Gastroesophageal sphincter (tissue), 4 donors: ENCODE data around the gene PCBD2. TPM values are rescaled to one million over a fixed set of nuclear protein-coding genes. Genes with fewer than 3 reads are reported as not detected.
"Not testable (repeated sequence)": the region's sequence is repeated elsewhere in the genome, so short reads cannot be mapped to it uniquely, and the experiment has no call there.

Experiments used
- ATAC-seq: fragments of 150-250 bp; one replicate; pipeline ENCODE4 v1.9.1; 2016; ENCODE audit warnings: mild to moderate bottlenecking, moderate library complexity
- H3K27ac ChIP-seq, 4 donors: fragments of 200-600 bp; sonication (generic) in 3 of 4; 1 replicate in 3 of 4; 2 replicates in 1 of 4; pipeline ENCODE4 v1.5.1; 2016 to 2019
- H3K27me3 ChIP-seq: fragments of 200-600 bp; sonication (generic); one replicate; pipeline ENCODE4 v1.5.1; 2019
- H3K36me3 ChIP-seq, 2 donors: fragments of 200-600 bp; sonication (generic); one replicate each; pipeline ENCODE4 v1.5.1; 2019; ENCODE audit warnings: control low read depth in 1 of 2
- H3K4me1 ChIP-seq, 3 donors: fragments of 200-600 bp; sonication (generic); 1 replicate in 2 of 3; 2 replicates in 1 of 3; pipeline ENCODE4 v1.5.1; 2016 to 2019; ENCODE audit warnings: control low read depth in 2 of 3
- H3K4me3 ChIP-seq, 2 donors: fragments of 200-600 bp; sonication (generic); one replicate each; pipeline ENCODE4 v1.5.1; 2019; ENCODE audit warnings: mild to moderate bottlenecking in 1 of 2, moderate library complexity in 1 of 2
- H3K9me3 ChIP-seq, 3 donors: fragments of 200-600 bp; sonication (generic); one replicate each; pipeline ENCODE4 v1.5.1; 2017 to 2019; ENCODE audit warnings: control low read depth in 2 of 3
- EP300 ChIP-seq: sonication (generic); formaldehyde crosslinking; IDR thresholded peaks from one replicate; pipeline ENCODE4 v1.6.1; 2017; ENCODE audit warnings: antibody characterized with exemption, mild to moderate bottlenecking
- POLR2A ChIP-seq, 2 donors: fragments of 450-650 bp; IDR thresholded peaks; one replicate each; pipeline ENCODE4 v1.6.1; 2017; ENCODE audit warnings: antibody characterized with exemption in 2 of 2, mild to moderate bottlenecking in 2 of 2, moderate library complexity in 1 of 2
- POLR2AphosphoS5 ChIP-seq: sonication (generic); formaldehyde crosslinking; IDR thresholded peaks from one replicate; pipeline ENCODE4 v1.6.1; 2017; ENCODE audit warnings: antibody characterized with exemption
- WGBS, 2 donors: methylation state at CpG; one replicate each; pipeline ENCODE4 v1.1.5; 2018; ENCODE audit warnings: low coverage in 1 of 2; 5-methylcytosine and 5-hydroxymethylcytosine counted together
- total RNA-seq, 4 donors: library from RNA; depleted of rRNA; stranded (reverse); fragments of >200 nt; gene quantifications; one replicate each; pipeline ENCODE4 v1.1.0, GENCODE V29; 2016
- TF ChIP-seq, protein P1 (sequence below), 4 experiments: fragments of 200-600 bp in 2 of 4; fragments of 450-650 bp in 2 of 4; sonication (generic) in 1 of 4; IDR thresholded peaks; one replicate each; pipeline ENCODE4 v1.5.1; 2017 to 2019; ENCODE audit warnings: antibody characterized with exemption in 4 of 4, mild to moderate bottlenecking in 2 of 4, moderate library complexity in 2 of 4

PCBD2 gene
- total RNA-seq, 4 donors from 2014 or later, result 8.3 to 10.8 (median 9.5) TPM

DNA sequence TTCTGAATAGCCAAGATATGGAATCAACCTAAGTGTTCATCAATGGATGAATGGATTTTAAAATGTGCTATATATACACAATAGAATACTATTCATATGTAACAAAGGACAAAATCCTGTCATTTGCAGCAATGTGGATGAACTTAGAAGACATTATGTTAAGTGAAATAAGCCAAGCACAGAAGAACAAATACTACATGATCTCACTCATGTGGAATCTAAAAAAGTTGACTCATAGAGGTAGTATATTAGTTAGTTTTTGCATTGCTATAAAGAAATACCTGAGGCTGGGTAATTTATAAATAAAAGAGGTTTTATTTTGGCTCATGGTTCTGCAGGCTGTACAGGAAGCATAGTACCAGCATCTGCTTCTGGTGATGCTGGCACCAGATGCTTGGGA lies 70.9 kb downstream of the PCBD2 start:
- Histone ChIP-seq H3K27ac (no peak overlapping the region), H3K9me3 (peaks cover 0 to 35% (median 0%) of the 10 kb centered on the region in 3 donors), H3K4me3 (no peak overlapping the region), H3K27me3 (no peaks in the 10 kb centered on the region), H3K36me3 (peaks cover 0 to 9% of the 10 kb centered on the region in 2 donors), H3K4me1 (no peaks in the 10 kb centered on the region)
- ATAC-seq, result no peak
- TF ChIP-seq POLR2AphosphoS5 (no peak), POLR2A (IDR thresholded peaks at IDR 0.05) (no peak), EP300 (no peak)
- TF ChIP-seq, protein P1, sequence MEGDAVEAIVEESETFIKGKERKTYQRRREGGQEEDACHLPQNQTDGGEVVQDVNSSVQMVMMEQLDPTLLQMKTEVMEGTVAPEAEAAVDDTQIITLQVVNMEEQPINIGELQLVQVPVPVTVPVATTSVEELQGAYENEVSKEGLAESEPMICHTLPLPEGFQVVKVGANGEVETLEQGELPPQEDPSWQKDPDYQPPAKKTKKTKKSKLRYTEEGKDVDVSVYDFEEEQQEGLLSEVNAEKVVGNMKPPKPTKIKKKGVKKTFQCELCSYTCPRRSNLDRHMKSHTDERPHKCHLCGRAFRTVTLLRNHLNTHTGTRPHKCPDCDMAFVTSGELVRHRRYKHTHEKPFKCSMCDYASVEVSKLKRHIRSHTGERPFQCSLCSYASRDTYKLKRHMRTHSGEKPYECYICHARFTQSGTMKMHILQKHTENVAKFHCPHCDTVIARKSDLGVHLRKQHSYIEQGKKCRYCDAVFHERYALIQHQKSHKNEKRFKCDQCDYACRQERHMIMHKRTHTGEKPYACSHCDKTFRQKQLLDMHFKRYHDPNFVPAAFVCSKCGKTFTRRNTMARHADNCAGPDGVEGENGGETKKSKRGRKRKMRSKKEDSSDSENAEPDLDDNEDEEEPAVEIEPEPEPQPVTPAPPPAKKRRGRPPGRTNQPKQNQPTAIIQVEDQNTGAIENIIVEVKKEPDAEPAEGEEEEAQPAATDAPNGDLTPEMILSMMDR (IDR thresholded peaks at IDR 0.05), result no peak

DNA sequence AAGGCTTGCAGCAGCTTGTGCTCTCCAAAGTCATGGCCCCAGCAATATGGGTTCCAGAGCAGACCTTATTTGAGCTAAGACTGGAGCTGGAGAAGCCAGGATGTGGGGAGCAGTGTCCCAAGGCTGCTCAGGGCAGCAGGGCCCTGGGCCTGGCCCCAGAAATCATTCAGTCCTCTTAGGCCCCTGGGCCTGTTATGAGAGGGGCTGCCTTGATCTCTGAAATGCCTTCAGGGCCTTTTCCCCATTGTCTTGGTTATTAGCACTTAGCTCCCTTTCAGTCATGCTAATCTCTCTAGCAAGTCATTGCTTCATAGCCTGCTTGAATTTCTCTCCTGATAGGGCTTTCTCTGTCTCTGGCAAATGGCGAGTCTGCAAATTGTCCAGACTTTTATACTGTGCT lies 71.9 kb downstream of the PCBD2 start:
- H3K27ac ChIP-seq, result no peak overlapping the region
- H3K27me3 ChIP-seq, result no peaks in the 10 kb centered on the region
- 100% methylated on average over 1 of the region's 1 CpG for WGBS, 2 donors
- no peak for TF ChIP-seq POLR2A (IDR thresholded peaks at IDR 0.05)
- TF ChIP-seq POLR2AphosphoS5, result no peak
- TF ChIP-seq EP300, result no peak
- TF ChIP-seq, protein P1 (IDR thresholded peaks at IDR 0.05), result no peak
- H3K36me3 ChIP-seq, result peaks cover 0 to 9% of the 10 kb centered on the region in 2 donors
- ATAC-seq, result no peak
- peaks cover 0 to 38% (median 0%) of the 10 kb centered on the region in 3 donors for H3K9me3 ChIP-seq
- no peaks in the 10 kb centered on the region for H3K4me1 ChIP-seq
- H3K4me3 ChIP-seq, result no peak overlapping the region

DNA sequence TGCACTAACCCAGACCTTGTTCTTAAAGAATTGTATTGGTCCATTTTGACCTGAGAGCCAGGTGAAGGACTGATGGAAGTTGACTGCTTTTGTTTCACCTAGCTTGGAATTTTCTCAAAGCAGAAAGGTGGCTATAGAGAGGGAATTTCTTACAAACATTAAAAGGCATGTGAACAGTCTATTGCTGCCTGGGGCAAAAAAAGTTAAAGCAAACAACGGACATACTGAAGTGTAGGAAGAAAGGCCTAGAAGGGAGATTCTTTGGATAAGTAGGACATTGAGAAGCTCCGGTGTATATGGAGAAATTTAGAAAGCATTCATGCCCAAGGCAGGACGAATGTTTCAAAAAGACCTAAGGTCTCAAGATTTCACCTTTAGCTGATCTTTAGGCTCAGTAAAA lies 74.5 kb downstream of the PCBD2 start:
- H3K9me3 ChIP-seq, result peaks cover 0 to 59% (median 0%) of the 10 kb centered on the region in 3 donors
- H3K4me1 ChIP-seq, result no peaks in the 10 kb centered on the region
- H3K36me3 ChIP-seq, result peaks cover 0 to 9% of the 10 kb centered on the region in 2 donors
- WGBS, 2 donors, result 82 to 89% methylated on average over 3 of the region's 3 CpGs
- no peak overlapping the region for H3K27ac ChIP-seq
- no peak for ATAC-seq
- TF ChIP-seq, protein P1 (IDR thresholded peaks at IDR 0.05), result no peak
- TF ChIP-seq POLR2AphosphoS5, result no peak
- no peak for TF ChIP-seq EP300
- no peak for TF ChIP-seq POLR2A (IDR thresholded peaks at IDR 0.05)
- no peak overlapping the region for H3K4me3 ChIP-seq
- H3K27me3 ChIP-seq, result no peaks in the 10 kb centered on the region

DNA sequence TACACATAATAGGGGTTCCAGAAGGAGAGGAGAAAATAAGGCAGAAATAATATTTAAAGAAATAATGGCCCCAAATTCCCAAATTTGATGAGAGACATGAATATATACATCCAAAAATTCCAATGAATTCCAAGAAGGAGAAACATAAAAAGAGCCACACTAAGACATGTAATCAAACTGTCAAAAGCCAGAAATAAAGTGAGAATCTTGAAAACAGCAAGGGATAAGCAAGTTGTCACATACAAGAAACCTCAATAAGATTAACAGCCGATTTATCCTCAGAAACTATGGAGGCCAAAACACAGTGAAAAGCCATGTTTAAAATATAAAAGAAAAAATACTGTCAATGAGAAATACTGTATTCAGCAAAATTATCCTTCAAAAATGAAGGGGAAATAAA lies 77.3 kb downstream of the PCBD2 start:
- Histone ChIP-seq H3K27ac (no peak overlapping the region), H3K9me3 (peaks cover 0 to 49% (median 0%) of the 10 kb centered on the region in 3 donors), H3K36me3 (no peaks in the 10 kb centered on the region), H3K4me1 (no peaks in the 10 kb centered on the region), H3K4me3 (no peak overlapping the region), H3K27me3 (no peaks in the 10 kb centered on the region)
- ATAC-seq, result no peak
- TF ChIP-seq POLR2A (IDR thresholded peaks at IDR 0.05) (no peak), POLR2AphosphoS5 (no peak), EP300 (no peak)
- TF ChIP-seq, protein P1 (IDR thresholded peaks at IDR 0.05), result no peak
- WGBS, 2 donors, result 77% methylated on average over 1 of the region's 1 CpG; no CpG with 5 or more reads in 1 of the 2 donors

DNA sequence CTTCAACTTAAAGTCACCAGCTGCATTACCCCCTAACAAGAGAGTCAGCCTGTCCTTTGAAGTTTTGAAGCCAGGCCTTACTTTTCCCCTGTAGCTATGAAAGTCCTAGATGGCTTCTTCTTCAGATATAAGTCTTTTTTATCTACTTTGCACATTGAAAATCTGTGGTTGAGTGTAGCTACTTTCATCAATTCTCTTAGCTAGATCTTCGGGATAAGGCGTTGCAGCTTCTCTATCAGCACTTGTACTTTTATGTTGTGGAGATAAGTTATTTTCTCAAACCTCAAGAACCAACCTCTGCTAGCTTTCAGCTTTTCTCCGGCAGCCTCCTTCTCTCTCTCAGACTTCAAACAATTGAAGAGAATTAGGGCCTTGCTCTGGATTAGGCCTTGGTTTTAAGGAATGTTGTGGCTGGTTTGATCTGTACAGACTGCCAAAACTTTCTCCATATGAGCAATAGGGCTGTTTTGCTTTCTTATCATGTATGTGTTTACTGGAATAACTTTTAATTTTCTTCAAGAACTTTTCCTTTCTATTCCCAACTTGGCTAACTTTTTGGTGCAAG lies 84.4 kb downstream of the PCBD2 start:
- H3K4me3 ChIP-seq, result no peak overlapping the region
- no peak for TF ChIP-seq POLR2AphosphoS5
- TF ChIP-seq, protein P1 (IDR thresholded peaks at IDR 0.05), result no peak
- no peak for TF ChIP-seq EP300
- TF ChIP-seq POLR2A (IDR thresholded peaks at IDR 0.05), result no peak
- no peaks in the 10 kb centered on the region for H3K9me3 ChIP-seq
- peaks cover 0 to 9% (median 0%) of the 10 kb centered on the region in 3 donors for H3K4me1 ChIP-seq
- H3K36me3 ChIP-seq, result no peaks in the 10 kb centered on the region
- ATAC-seq, result no peak
- no peak overlapping the region for H3K27ac ChIP-seq
- 92 to 94% methylated on average over 3 of the region's 3 CpGs for WGBS, 2 donors
- H3K27me3 ChIP-seq, result no peaks in the 10 kb centered on the region

DNA sequence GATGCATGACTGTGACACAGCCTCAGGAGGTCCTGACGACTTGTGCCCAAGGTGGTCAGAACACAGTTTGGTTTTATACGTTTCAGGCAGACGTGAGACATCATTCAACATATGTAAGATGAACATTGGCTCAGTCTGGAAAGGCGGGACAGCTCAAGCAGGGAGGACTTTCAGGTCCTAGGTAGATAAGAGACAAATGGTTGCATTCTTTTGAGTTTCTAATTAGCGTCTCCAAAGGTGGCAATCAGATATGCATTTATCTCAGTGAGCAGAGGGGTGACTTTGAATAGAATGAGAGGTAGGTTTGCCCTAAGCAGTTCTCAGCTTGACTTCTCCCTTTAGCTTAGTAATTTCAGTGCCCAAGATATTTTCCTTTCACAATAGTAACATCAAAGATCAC lies 85.3 kb downstream of the PCBD2 start:
- H3K4me3 ChIP-seq, H3K27ac ChIP-seq, H3K4me1 ChIP-seq, H3K27me3 ChIP-seq, H3K9me3 ChIP-seq, ATAC-seq, H3K36me3 ChIP-seq: not testable (repeated sequence)
- WGBS, 2 donors, result 52 to 62% methylated on average over 3 to 4 of the region's 5 CpGs
